Prostate gland (tissue), 2 donors: Measurements from ENCODE around the gene MRPS10. TPM values are rescaled to one million over a fixed set of nuclear protein-coding genes. Genes with fewer than 3 reads are reported as not detected.

ENCODE experiments used
- DNase-seq: peaks from one replicate; pipeline ENCODE4 v3.0.0-alpha.2; 2019; ENCODE audit warnings: low spot score
- H3K27ac ChIP-seq, 2 donors: fragments of 200-600 bp; sonication (generic); 2 replicates each; pipeline ENCODE4 v1.5.1; 2017 to 2019
- H3K27me3 ChIP-seq: fragments of 200-600 bp; sonication (generic); replicated peaks from 2 replicates; pipeline ENCODE4 v1.5.1; 2019; ENCODE audit not compliant: insufficient read depth
- H3K36me3 ChIP-seq, 2 donors: fragments of 200-600 bp; sonication (generic); 1 replicate in 1 of 2; 2 replicates in 1 of 2; pipeline versions ENCODE4 v1.5.1 to v1.8.1; 2017 to 2019
- H3K4me1 ChIP-seq: fragments of 200-600 bp; sonication (generic); replicated peaks from 2 replicates; pipeline ENCODE4 v1.5.1; 2019
- H3K4me3 ChIP-seq, 2 donors: fragments of 200-600 bp; sonication (generic); 2 replicates each; pipeline ENCODE4 v1.5.1; 2017 to 2019
- H3K9me3 ChIP-seq: fragments of 200-600 bp; sonication (generic); 2 replicates; pipeline ENCODE4 v1.5.1; 2017
- POLR2A ChIP-seq: fragments of 450-650 bp; IDR thresholded peaks from one replicate; pipeline ENCODE4 v1.6.1; 2016; ENCODE audit warnings: antibody characterized with exemption, mild to moderate bottlenecking
- POLR2AphosphoS5 ChIP-seq: sonication (generic); formaldehyde crosslinking; IDR thresholded peaks from one replicate; pipeline ENCODE4 v1.6.1; 2017; ENCODE audit warnings: antibody characterized with exemption
- WGBS: methylation state at CpG from one replicate; pipeline ENCODE4 v1.1.5; 2018; 5-methylcytosine and 5-hydroxymethylcytosine counted together
- intact Hi-C: fragments of 100-400 bp; cut with DNase I; formaldehyde crosslinking; loops from one replicate; pipeline ENCODE4 v1.14.2; 2022
- total RNA-seq, 2 donors: library from RNA; depleted of rRNA; stranded (reverse); fragments of >200 nt; gene quantifications; one replicate each; pipeline ENCODE4 v1.1.0, GENCODE V29; 2016
- TF ChIP-seq, protein P1 (sequence below), 4 experiments: fragments of 200-600 bp in 2 of 4; fragments of 450-650 bp in 2 of 4; sonication (generic) in 2 of 4; IDR thresholded peaks; 1 replicate in 3 of 4; 2 replicates in 1 of 4; pipeline ENCODE4 v1.5.1; 2016 to 2019; ENCODE audit warnings: antibody characterized with exemption in 4 of 4, mild to moderate bottlenecking in 2 of 4, moderate library complexity in 2 of 4

MRPS10 gene
- total RNA-seq, 2 donors from 2014 or later, result 27.5 to 31.8 TPM

DNA sequence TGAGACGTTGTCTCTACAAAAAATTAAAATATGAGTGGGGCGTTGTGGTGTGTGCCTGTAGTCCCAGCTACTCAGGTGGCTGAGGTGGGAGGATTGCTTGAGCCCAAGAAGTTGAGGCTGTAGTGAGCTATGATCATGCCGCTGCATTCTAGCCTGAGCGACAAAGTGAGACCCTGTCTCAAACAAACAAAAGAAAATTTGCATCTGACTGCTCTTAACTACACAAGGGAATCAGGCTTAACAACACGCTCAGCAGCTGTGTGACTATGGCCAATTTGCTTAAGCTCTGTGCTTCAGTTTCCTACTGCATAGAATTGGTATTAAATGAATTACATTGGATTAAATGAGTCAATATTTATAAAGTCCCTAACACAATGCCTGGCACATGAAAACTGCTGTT is 24.3 kb upstream of the MRPS10 start:
- Histone ChIP-seq H3K9me3 (no peaks in the 10 kb centered on the region), H3K4me1 (no peaks in the 10 kb centered on the region), H3K27ac (no peak overlapping the region), H3K36me3 (peaks cover 4 to 5% of the 10 kb centered on the region in 2 donors), H3K27me3 (no peaks in the 10 kb centered on the region), H3K4me3 (no peak overlapping the region)
- intact Hi-C loops, result no loop called here
- DNase-seq, result no peak
- WGBS, result 91% methylated on average over 5 of the region's 5 CpGs
- no peak for TF ChIP-seq POLR2A
- TF ChIP-seq POLR2AphosphoS5, result no peak
- TF ChIP-seq, protein P1, sequence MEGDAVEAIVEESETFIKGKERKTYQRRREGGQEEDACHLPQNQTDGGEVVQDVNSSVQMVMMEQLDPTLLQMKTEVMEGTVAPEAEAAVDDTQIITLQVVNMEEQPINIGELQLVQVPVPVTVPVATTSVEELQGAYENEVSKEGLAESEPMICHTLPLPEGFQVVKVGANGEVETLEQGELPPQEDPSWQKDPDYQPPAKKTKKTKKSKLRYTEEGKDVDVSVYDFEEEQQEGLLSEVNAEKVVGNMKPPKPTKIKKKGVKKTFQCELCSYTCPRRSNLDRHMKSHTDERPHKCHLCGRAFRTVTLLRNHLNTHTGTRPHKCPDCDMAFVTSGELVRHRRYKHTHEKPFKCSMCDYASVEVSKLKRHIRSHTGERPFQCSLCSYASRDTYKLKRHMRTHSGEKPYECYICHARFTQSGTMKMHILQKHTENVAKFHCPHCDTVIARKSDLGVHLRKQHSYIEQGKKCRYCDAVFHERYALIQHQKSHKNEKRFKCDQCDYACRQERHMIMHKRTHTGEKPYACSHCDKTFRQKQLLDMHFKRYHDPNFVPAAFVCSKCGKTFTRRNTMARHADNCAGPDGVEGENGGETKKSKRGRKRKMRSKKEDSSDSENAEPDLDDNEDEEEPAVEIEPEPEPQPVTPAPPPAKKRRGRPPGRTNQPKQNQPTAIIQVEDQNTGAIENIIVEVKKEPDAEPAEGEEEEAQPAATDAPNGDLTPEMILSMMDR (IDR thresholded peaks at IDR 0.05), result no peak

GRCh38 chr6:42239736-42240375 is 22.2 kb upstream of the MRPS10 start:
- no peaks in the 10 kb centered on the region for H3K4me1 ChIP-seq
- peaks cover 2 to 8% of the 10 kb centered on the region in 2 donors for H3K36me3 ChIP-seq
- DNase-seq, result no peak
- intact Hi-C loops, result no loop called here
- H3K4me3 ChIP-seq, result no peak overlapping the region
- no peaks in the 10 kb centered on the region for H3K9me3 ChIP-seq
- WGBS, result 84% methylated on average over 7 of the region's 7 CpGs
- no peaks in the 10 kb centered on the region for H3K27me3 ChIP-seq
- no peak overlapping the region for H3K27ac ChIP-seq
- TF ChIP-seq, protein P1 (IDR thresholded peaks at IDR 0.05), result no peak
- TF ChIP-seq POLR2AphosphoS5, result no peak
- no peak for TF ChIP-seq POLR2A

GRCh38 chr6:42239333-42239732 is 21.7 kb upstream of the MRPS10 start:
- intact Hi-C loops, result no loop called here
- no peaks in the 10 kb centered on the region for H3K9me3 ChIP-seq
- no peak overlapping the region for H3K27ac ChIP-seq
- 81% methylated on average over 5 of the region's 5 CpGs for WGBS
- TF ChIP-seq POLR2A (no peak), POLR2AphosphoS5 (no peak)
- TF ChIP-seq, protein P1 (IDR thresholded peaks at IDR 0.05), result no peak
- no peak overlapping the region for H3K4me3 ChIP-seq
- DNase-seq, result no peak
- H3K4me1 ChIP-seq, result no peaks in the 10 kb centered on the region
- H3K36me3 ChIP-seq, result peaks cover 0 to 8% of the 10 kb centered on the region in 2 donors
- H3K27me3 ChIP-seq, result no peaks in the 10 kb centered on the region

DNA sequence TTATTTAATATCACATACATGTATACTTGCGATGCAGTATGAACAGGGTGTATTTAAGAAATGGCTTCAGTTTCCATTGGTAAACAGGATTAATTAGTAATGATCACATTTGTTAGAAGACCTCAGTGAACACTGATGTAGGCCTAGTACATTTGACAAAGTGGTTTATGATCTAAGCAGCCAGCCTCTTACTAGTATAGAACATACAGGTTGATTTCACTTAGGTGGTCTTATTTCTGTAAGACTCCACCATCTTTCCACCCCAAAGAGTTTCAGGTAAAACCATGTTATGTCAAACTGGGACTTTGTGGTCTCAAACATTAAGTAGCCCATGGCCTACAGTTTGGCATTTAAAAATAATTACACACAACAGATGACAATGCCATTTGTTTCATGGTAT is 20.2 kb upstream of the MRPS10 start:
- 91% methylated on average over 1 of the region's 1 CpG for whole genome bisulfite sequencing
- Histone ChIP-seq H3K4me1 (no peaks in the 10 kb centered on the region), H3K27me3 (no peaks in the 10 kb centered on the region), H3K36me3 (peaks cover 0 to 8% of the 10 kb centered on the region in 2 donors), H3K27ac (no peak overlapping the region), H3K4me3 (no peak overlapping the region), H3K9me3 (no peaks in the 10 kb centered on the region)
- TF ChIP-seq POLR2A (no peak), POLR2AphosphoS5 (no peak)
- TF ChIP-seq, protein P1 (IDR thresholded peaks at IDR 0.05), result no peak
- intact Hi-C loops, result no loop called here
- no peak for DNase-seq
